SHP77 treated with DMSO at 0.1 percent for 48 hours (cell line): ENCODE results near the gene FRAT2.
"Not testable (repeated sequence)": the region's sequence is repeated elsewhere in the genome, so short reads cannot be mapped to it uniquely, and the experiment has no call there.

ENCODE experiments used
- DNase-seq: peaks from one replicate; lab custom pipeline; 2025; lab: John Stamatoyannopoulos, UW

FRAT2 gene

GRCh38 chr10:97291357-97292096 is 43.0 kb downstream of the FRAT2 start:
- no peak for DNase-seq

DNA sequence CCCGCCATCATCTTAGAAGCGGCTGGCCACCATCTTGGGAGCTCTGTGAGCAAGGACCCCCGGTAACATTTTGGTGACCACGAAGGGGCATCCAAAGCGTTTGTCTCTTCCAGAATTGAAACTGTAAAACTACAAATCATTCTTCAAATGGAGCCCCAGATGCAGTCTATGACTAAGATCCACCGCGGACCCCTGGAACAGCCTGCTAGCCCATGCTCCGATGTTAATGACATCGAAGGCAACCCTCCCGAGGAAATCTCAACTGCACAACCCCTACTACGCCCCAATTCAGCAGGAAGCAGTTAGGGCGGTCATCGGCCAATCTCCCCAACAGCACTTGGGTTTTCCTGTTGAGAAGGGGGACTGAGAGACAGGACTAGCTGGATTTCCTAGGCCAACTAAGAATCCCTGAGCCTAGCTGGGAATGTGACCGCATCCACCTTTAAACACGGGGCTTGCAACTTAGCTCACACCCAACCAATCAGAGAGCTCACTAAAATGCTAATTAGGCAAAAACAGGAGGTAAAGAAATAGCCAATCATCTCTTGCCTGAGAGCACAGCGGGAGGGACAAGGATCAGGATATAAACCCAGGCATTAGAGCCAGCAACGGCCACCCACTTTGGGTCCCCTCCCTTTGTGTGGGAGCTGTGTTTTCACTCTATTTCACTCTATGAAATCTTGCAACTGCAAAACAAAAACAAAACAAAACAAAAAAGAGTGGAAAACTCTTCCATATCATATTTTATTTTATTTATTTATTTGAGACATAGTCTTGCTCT is 43.8 kb downstream of the FRAT2 start:
- DNase-seq, result not testable (repeated sequence)

GRCh38 chr10:97290076-97290475 is 44.5 kb downstream of the FRAT2 start:
- DNase-seq, result not testable (repeated sequence)
